NK-92 treated with Interleukin-12 subunit alpha and Interleukin-12 subunit beta, amount 100 ng/mL, for 24 hours (cell line): ENCODE measurements around the gene HOGA1.
A peak's percentile ranks its signal among the peaks of the same experiment; 100 is the strongest.

Experiments used
- DNase-seq: peaks from one replicate; lab custom pipeline; 2025; lab: John Stamatoyannopoulos, UW

HOGA1 gene

DNA sequence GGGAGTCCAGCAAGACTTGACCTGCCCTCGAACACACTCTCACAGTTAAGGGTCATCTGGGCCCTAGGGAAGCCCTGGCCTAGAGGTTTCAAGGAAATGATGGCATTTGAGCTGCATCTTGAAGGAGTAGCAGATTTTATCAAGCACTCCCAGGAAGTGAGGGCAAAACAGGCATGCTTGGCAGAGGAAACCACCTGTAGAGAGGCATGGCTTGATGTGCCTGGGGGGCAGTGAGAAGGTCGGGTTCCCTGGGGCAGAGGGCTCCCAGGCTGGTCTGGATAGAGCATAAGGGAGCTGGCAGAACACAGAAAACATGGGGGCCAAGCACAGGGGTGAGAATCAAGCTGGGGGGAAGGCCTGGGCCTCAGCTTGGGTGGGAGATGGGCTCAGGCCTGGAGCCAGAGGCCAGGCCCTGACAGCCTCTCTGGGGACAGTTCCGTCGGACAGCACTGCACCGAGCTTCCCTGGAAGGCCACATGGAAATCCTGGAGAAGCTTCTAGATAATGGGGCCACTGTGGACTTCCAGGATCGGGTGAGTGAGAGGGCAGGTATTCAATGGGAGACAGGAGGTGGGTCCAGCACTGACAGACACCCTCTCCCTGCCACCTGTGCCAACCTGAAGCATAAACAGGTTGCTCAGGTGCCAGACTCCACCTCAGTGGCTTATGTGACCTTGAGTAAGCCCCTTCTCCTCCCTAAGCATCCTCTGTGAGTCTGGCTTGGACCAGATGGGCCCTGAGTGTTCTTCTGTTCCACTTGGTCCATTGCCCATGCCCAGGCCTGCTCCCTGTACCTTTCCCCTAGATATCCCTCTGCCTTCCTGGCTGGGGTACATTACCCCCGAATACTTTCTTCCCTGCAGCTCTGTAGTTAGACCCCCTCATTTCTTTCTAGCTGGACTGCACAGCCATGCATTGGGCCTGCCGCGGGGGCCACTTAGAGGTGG is 3.5 kb upstream of the HOGA1 start:
- DNase-seq = no peak

GRCh38 chr10:97582169-97582568 is 2.0 kb upstream of the HOGA1 start:
- no peak for DNase-seq

GRCh38 chr10:97583476-97583875 is 713 bp upstream of the HOGA1 start:
- DNase-seq = no peak

- no peak for DNase-seq
Measured at GRCh38 chr10:97584798-97585438, 729 bp downstream of the HOGA1 start.

DNA sequence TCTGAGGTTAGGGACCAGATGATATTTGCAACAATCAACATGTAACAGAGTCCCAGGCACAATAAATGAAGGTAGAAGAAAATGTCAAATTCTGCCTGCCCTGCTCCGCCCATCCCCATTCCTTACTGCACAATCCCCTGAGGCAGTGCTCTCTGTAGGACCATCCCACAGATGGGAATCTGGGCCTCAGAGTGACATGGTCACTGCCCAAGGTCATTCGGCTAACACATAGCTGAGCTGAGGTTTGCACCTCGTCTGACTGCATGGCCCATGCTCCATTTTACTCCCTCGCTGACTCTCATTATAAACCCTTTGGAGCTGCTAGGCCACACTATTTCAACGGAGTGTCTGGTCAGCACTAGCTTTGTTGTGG is 1.2 kb downstream of the HOGA1 start:
- DNase-seq = no peak

- DNase-seq = no peak
Measured at GRCh38 chr10:97587183-97587582, 3.0 kb downstream of the HOGA1 start.

DNA sequence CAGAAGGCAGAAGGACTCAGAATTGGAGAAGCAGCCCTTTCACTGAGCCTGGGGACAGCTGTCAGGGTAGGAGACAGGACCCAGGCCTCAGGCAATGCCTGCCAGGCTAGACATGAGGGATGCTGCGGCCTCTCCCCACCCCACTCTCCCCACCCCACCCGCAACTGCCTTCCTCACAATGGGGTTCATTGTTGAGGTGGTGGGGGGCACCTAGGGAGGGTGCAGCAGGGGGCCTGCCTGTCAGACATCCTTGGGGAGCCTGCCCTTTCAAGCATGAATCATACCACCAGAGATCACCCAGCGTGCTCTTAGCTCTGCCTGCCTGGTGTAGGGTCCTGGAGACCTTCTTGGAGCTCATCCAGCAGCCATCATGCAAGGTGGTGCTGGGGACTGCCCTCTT is 5.3 kb downstream of the HOGA1 start, which contains the start of gene C10orf62:
Gene C10orf62 (plus strand): TSS at position 243 of the 400 bp plus-strand sequence. CDS start 177 bp downstream, outside the sequence.
- no peak for DNase-seq

- peak; percentile 73 for DNase-seq
Measured at GRCh38 chr10:97590082-97590747, 6.0 kb downstream of the HOGA1 start.

- DNase-seq = no peak
Measured at GRCh38 chr10:97590748-97591495, 6.7 kb downstream of the HOGA1 start.

DNA sequence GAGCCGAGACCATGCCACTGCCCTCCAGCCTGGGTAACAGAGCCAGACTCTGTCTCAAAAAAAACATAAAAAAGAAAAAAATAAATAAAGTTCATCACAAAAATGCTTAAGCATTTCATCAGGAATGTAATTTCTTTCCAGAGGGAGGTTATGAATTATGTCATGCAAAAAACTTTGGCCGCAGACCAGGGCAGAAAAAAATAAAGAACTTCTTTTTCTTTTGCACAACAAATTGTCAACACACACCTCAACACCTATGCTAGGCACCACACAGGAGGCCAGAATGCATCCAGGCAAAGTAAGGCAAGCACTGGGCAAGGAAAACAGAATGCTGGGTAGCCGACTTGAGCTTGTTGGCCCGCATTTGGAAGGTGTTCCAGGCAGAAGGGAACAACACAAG is 9.2 kb downstream of the HOGA1 start:
- no peak for DNase-seq

DNA sequence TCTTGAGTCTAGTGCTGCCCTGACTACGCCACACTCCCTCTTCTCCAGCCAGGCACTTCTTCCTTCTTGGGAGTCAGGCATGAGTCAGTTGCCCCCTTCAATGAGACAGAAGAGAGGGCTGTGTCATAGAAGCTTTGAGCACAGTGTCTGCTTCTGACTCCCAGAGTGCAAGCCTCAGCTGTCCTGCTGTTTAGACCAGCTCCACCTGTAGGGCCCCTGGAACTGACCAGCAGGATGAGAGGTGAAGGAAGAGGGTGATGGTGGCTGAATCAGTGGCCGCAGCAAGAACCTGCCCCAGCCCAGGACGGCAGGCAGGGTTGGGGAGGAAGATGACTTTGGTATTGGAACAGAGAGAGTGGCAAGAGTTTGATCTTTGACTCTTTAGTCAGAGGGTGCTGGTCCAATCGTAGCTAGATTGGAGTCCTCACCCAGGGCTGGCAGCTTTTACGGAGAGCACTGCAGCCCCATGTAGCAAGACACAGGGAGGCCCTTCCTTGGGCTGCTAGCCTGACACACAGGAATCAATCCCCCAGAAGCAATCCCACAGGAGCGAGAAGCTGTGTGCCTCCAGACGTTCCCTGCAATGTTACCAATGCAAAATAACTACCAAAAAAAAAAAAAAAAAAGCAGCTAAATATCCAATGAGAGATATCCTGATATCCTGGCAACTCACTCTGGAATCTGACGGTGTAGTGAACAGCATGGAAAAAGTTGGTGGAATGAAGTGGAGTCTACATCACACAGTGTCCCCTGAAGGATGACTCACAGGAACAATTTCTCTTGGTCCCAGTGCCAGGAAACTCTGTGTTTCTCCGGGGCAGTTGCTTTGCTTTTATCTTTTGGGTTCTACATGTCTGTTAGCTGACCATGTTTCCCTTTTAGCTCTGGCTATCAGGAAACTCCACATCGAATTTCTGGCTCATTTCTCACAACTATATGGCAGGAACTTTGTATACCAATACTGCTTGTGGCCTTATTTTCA is 12.2 kb downstream of the HOGA1 start:
- DNase-seq = no peak

DNA sequence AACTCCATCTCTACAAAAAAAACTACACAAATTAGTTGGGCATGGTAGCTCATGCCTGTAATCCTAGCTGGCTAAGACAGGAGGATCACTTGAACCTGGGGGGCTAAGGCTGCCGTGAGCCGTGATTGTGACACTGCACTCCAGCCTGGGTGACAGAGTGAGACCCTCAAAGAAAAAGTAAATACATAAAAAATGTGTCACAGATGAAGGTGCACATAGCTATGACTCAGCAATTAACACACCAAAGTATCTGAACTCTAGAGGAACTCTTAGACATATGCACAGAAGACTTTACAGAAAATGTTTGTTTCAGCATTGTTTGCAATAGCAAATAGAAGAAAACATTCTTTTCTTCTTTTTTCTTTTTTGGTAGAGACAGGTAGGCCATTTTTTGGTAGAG is 13.6 kb downstream of the HOGA1 start:
- DNase-seq = no peak

- DNase-seq = no peak
Measured at GRCh38 chr10:97598407-97599271, 14.4 kb downstream of the HOGA1 start.

- no peak for DNase-seq
Measured at GRCh38 chr10:97599272-97599619, 15.1 kb downstream of the HOGA1 start.

- DNase-seq = no peak
Measured at GRCh38 chr10:97600616-97601015, 16.4 kb downstream of the HOGA1 start.

DNA sequence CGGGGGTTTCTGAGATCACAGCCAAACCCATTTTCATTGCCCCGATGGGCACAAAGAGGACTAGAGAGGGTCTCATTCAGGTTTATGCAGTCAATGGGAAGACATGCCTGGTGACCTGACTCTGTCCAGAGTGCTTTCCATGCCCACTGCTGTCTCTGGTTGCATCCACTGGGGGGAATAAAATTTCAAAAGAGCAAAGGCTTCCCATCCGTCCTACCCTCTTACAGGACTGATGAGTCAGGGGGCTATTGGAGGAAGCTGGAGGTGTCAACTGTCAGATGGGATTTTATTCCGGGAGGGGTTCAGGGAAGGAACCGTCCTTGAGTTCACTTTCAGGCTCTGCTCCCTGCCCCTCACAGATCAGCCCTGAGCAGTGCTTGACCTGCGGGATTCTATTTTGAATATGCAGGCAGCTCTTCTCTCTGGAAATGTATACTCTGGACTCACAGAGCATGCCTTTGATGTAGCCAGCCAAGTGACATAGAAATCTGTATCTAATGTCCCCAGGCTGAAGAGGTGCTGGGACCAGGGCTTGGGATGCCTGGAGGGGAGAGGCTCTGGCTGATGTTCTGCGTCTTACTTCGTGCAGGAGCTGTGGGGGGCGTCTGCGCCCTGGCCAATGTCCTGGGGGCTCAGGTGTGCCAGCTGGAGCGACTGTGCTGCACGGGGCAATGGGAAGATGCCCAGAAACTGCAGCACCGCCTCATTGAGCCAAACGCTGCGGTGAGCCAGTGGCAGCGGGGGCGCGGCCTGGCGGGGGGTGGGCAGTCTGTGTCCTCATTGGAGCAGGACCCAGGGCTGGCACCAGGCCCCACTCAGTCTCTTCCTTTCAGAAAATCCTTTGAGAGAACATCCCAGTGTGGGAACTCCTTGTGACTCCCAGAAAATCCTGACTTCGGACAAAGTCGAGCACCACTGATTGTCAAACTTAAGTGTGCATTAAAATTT is 17.4 kb downstream of the HOGA1 start:
- DNase-seq = no peak

DNA sequence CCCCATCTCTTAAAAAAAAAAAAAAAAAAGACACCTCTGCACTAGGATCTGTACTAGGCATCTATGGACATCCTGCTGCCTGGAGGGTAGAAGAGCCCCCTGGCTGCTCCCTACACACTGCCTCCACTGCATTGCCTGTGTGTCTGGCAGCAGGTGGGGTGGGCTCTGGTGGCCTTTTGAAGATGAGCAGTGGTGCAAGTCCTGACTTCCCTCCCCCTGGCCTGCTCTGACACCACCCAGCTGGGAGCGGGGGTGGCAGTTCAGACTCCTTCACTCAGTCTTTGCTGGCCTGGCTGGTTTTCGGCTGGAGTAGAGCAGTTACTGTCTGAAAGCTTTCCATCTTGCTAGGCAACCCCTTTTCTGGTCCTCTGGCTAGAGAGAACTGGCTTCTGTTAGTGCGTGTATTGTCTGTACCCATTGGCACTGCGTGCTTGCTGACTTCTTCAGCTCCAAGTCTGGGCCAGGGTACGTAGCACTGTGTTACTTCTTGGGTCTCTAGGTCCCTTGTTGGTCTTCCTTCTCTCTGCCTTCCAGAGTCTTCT is 23.0 kb downstream of the HOGA1 start:
- DNase-seq = no peak

DNA sequence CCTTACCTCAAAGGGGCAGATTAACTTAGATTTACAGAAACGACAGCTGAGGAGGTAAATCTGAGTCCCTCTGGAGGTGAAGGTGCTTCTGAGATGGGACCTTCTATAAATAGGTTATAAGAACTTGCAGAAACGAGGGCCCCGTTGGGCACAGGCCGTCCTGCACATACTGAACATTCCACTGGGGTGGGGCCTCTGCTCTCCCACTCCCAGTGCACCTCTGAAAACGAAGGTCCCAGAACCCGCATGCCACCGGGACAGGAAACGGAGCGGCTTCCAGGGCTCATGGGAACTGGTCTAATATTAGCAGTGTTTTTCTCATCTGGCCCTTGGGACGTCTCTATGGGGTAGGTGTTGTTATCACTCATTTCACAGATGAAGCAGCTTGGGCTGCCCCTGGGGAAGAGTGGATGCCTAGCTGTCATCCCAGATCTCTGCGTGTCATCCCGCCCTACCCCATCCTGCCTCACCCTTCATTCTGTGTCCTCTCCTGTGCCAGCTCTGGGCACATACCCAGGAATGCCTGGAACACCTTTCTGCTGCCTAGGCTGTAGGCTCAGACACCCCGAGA is 24.9 kb downstream of the HOGA1 start:
- no peak for DNase-seq
